H9 (cell line): ENCODE data around the gene NXPH1. TPM values are rescaled to one million over a fixed set of nuclear protein-coding genes. Genes with fewer than 3 reads are reported as not detected.

ENCODE experiments used
- DNase-seq: peaks from one replicate; pipeline ENCODE4 v3.0.0-alpha.2; 2017
- H2AFZ ChIP-seq: one replicate; pipeline ENCODE4 v1.6.1; 2013; ENCODE audit warnings: mild to moderate bottlenecking, low read length, control low read depth, moderate library complexity
- H2AK5ac ChIP-seq: 2 replicates; pipeline ENCODE4 v1.6.1; 2013; ENCODE audit warnings: low read length, control low read depth, mixed read lengths; ENCODE audit not compliant: insufficient read length
- H2BK120ac ChIP-seq: one replicate; pipeline ENCODE4 v1.6.1; 2013; ENCODE audit warnings: low read depth, mild to moderate bottlenecking, low read length, control low read depth, inconsistent platforms; ENCODE audit not compliant: poor library complexity, severe bottlenecking
- H2BK12ac ChIP-seq: 2 replicates; pipeline ENCODE4 v1.6.1; 2013; ENCODE audit warnings: low read length, control low read depth, mixed read lengths, low read depth; ENCODE audit not compliant: insufficient read length
- H2BK15ac ChIP-seq: 2 replicates; pipeline ENCODE4 v1.6.1; 2013; ENCODE audit warnings: low read depth, low read length, control low read depth
- H2BK20ac ChIP-seq: one replicate; pipeline ENCODE4 v1.6.1; 2013; ENCODE audit warnings: low read depth, mild to moderate bottlenecking, low read length, control low read depth, inconsistent platforms; ENCODE audit not compliant: poor library complexity, severe bottlenecking
- H2BK5ac ChIP-seq: 2 replicates; pipeline ENCODE4 v1.6.1; 2013; ENCODE audit warnings: low read length, control low read depth, mixed read lengths; ENCODE audit not compliant: insufficient read length
- H3K14ac ChIP-seq: 2 replicates; pipeline ENCODE4 v1.6.1; 2013; ENCODE audit warnings: low read length, control low read depth; ENCODE audit not compliant: insufficient read depth
- H3K18ac ChIP-seq: 2 replicates; pipeline ENCODE4 v1.6.1; 2013; ENCODE audit warnings: low read depth, mild to moderate bottlenecking, mixed read lengths, low read length, control low read depth; ENCODE audit not compliant: insufficient read length
- H3K23ac ChIP-seq: 2 replicates; pipeline ENCODE4 v1.6.1; 2013; ENCODE audit warnings: low read length, control low read depth, mixed read lengths, low read depth; ENCODE audit not compliant: insufficient read length
- H3K23me2 ChIP-seq: 2 replicates; pipeline ENCODE4 v1.6.1; 2013; ENCODE audit warnings: low read depth, mild to moderate bottlenecking, mixed read lengths, low read length, control low read depth; ENCODE audit not compliant: insufficient read length, poor library complexity, severe bottlenecking
- H3K27ac ChIP-seq: 2 replicates; pipeline ENCODE4 v1.5.1; 2013; ENCODE audit warnings: low read length, control low read depth, mixed read lengths, low read depth; ENCODE audit not compliant: insufficient read length
- H3K27me3 ChIP-seq: 2 replicates; pipeline ENCODE4 v1.6.1; 2013; ENCODE audit warnings: low read length, control low read depth, inconsistent platforms; ENCODE audit not compliant: insufficient read depth
- H3K4ac ChIP-seq: 2 replicates; pipeline ENCODE4 v1.6.1; 2013; ENCODE audit warnings: low read depth, mild to moderate bottlenecking, control low read depth, inconsistent platforms, low read length, moderate library complexity
- H3K4me1 ChIP-seq: 2 replicates; pipeline ENCODE4 v1.6.1; 2013; ENCODE audit warnings: low read length, control low read depth, inconsistent platforms; ENCODE audit not compliant: insufficient read depth
- H3K4me2 ChIP-seq: 2 replicates; pipeline ENCODE4 v1.6.1; 2013; ENCODE audit warnings: low read length, control low read depth, mixed read lengths; ENCODE audit not compliant: insufficient read length, insufficient read depth
- H3K56ac ChIP-seq: 2 replicates; pipeline ENCODE4 v1.6.1; 2013; ENCODE audit warnings: low read depth, mild to moderate bottlenecking, mixed read lengths, low read length, control low read depth; ENCODE audit not compliant: insufficient read length
- H3K79me1 ChIP-seq: 2 replicates; pipeline ENCODE4 v1.6.1; 2013; ENCODE audit warnings: low read depth, mild to moderate bottlenecking, moderate library complexity, low read length, control low read depth, inconsistent platforms; ENCODE audit not compliant: insufficient read depth, poor library complexity, severe bottlenecking
- H3K79me2 ChIP-seq: 2 replicates; pipeline ENCODE4 v1.6.1; 2013; ENCODE audit warnings: low read length, control low read depth, inconsistent platforms; ENCODE audit not compliant: insufficient read depth
- H3K9ac ChIP-seq: 2 replicates; pipeline ENCODE4 v1.6.1; 2013; ENCODE audit warnings: low read length, control low read depth, mixed read lengths; ENCODE audit not compliant: insufficient read length; ENCODE audit errors: extremely low read depth
- H3K9me3 ChIP-seq: one replicate; pipeline ENCODE4 v1.6.1; 2013; ENCODE audit warnings: low read depth, low read length, inconsistent platforms; ENCODE audit not compliant: control insufficient read depth
- H3T11ph ChIP-seq: one replicate; pipeline ENCODE4 v1.6.1; 2013; ENCODE audit warnings: mild to moderate bottlenecking, low read length, control low read depth, inconsistent platforms
- H4K20me1 ChIP-seq: one replicate; pipeline ENCODE4 v1.6.1; 2013; ENCODE audit not compliant: control insufficient read depth, insufficient read length, insufficient read depth
- H4K5ac ChIP-seq: 2 replicates; pipeline ENCODE4 v1.6.1; 2013; ENCODE audit warnings: low read depth, mild to moderate bottlenecking, mixed read lengths, low read length, control low read depth; ENCODE audit not compliant: insufficient read length
- H4K8ac ChIP-seq: replicated peaks from 2 replicates; pipeline ENCODE4 v1.6.1; 2013; ENCODE audit warnings: low read length, control low read depth, mixed read lengths, low read depth; ENCODE audit not compliant: insufficient read length
- H4K91ac ChIP-seq: 2 replicates; pipeline ENCODE4 v1.6.1; 2013; ENCODE audit warnings: low read depth, mild to moderate bottlenecking, moderate library complexity, mixed read lengths, low read length, control low read depth; ENCODE audit not compliant: insufficient read length
- H3K27ac Mint-ChIP-seq, 3 experiments: 2 replicates in 2 of 3; 3 replicates in 1 of 3; pipeline ENCODE4 v1.8.0; 2020 to 2021; ENCODE audit warnings: mixed read lengths in 3 of 3, mild to moderate bottlenecking in 1 of 3, moderate library complexity in 1 of 3
- H3K27me3 Mint-ChIP-seq: 2 replicates; pipeline ENCODE4 v1.8.0; 2021; ENCODE audit warnings: low read depth, mild to moderate bottlenecking, moderate library complexity, mixed read lengths
- H3K36me3 Mint-ChIP-seq, 3 experiments: 2 replicates in 2 of 3; 3 replicates in 1 of 3; pipeline ENCODE4 v1.8.0; 2020 to 2021; ENCODE audit warnings: low read depth in 3 of 3, mixed read lengths in 3 of 3; ENCODE audit not compliant: insufficient read depth in 1 of 3
- H3K4me1 Mint-ChIP-seq, 2 experiments: 2 replicates each; pipeline ENCODE4 v1.8.0; 2020; ENCODE audit warnings: mixed read lengths in 2 of 2
- H3K4me3 Mint-ChIP-seq, 2 experiments: 2 replicates in 1 of 2; 3 replicates in 1 of 2; pipeline ENCODE4 v1.8.0; 2020 to 2021; ENCODE audit warnings: mild to moderate bottlenecking in 2 of 2, mixed read lengths in 2 of 2, moderate library complexity in 1 of 2
- H3K9me3 Mint-ChIP-seq, 2 experiments: 2 replicates in 1 of 2; 3 replicates in 1 of 2; pipeline ENCODE4 v1.8.0; 2020; ENCODE audit warnings: mild to moderate bottlenecking in 2 of 2, mixed read lengths in 2 of 2, moderate library complexity in 1 of 2
- WGBS: extraction: QIAGEN DNeasy Blood & Tissue Kit; methylation state at CpG from one replicate; pipeline ENCODE4 v1.1.7; 2013; ENCODE audit warnings: missing lambda C conversion rate, low lambda C conversion rate, mixed read lengths; ENCODE audit not compliant: insufficient read length; ENCODE audit errors: extremely low coverage; 5-methylcytosine and 5-hydroxymethylcytosine counted together
- total RNA-seq: library from RNA; stranded (reverse); gene quantifications from 2 replicates; pipeline ENCODE4 v1.2.1, GENCODE V29; 2021
- TF ChIP-seq, protein P1 (sequence below): fragments of 200-600 bp; sonication (generic); conservative IDR thresholded peaks from 3 replicates; pipeline ENCODE4 v1.8.0; 2021; ENCODE audit warnings: antibody characterized with exemption, mild to moderate bottlenecking

The NXPH1 gene
- total RNA-seq, 1 experiment from 2014 or later = 0.15 TPM

- Histone ChIP-seq H3K4me1 (peaks cover 6% of the 10 kb centered on the region; the same call in 1 of the 2 replicates), H4K20me1 (no peaks in the 10 kb centered on the region), H2BK20ac (no peak overlapping the region), H2BK5ac (no peak overlapping the region), H3K9me3 (no peaks in the 10 kb centered on the region), H2BK15ac (no peak overlapping the region), H3K18ac (no peak overlapping the region), H3K27ac (no peak overlapping the region), H3T11ph (no peak overlapping the region), H3K4ac (no peak overlapping the region), H3K56ac (no peak overlapping the region), H3K23ac (no peak overlapping the region), H3K27me3 (no peaks in the 10 kb centered on the region), H2AK5ac (no peak overlapping the region), H4K91ac (no peak overlapping the region), H4K8ac (no peak overlapping the region), H4K5ac (no peak overlapping the region), H2BK12ac (no peak overlapping the region), H3K9ac (no peak overlapping the region), H3K79me1 (no peaks in the 10 kb centered on the region), H3K23me2 (no peaks in the 10 kb centered on the region), H2BK120ac (no peak overlapping the region), H3K79me2 (no peaks in the 10 kb centered on the region), H3K14ac (no peak overlapping the region), H2AFZ (no peak overlapping the region), H3K4me2 (no peak overlapping the region)
- Mint-ChIP-seq H3K9me3 (no peaks in the 10 kb centered on the region), H3K36me3 (no peaks in the 10 kb centered on the region), H3K4me1 (peaks cover 23 to 27% of the 10 kb centered on the region in 2 experiments), H3K4me3 (no peak overlapping the region), H3K27me3 (no peaks in the 10 kb centered on the region), H3K27ac (no peak overlapping the region)
- no CpG with 5 or more reads among the region's 3 CpGs for WGBS
- no peak for DNase-seq
- TF ChIP-seq, protein P1, sequence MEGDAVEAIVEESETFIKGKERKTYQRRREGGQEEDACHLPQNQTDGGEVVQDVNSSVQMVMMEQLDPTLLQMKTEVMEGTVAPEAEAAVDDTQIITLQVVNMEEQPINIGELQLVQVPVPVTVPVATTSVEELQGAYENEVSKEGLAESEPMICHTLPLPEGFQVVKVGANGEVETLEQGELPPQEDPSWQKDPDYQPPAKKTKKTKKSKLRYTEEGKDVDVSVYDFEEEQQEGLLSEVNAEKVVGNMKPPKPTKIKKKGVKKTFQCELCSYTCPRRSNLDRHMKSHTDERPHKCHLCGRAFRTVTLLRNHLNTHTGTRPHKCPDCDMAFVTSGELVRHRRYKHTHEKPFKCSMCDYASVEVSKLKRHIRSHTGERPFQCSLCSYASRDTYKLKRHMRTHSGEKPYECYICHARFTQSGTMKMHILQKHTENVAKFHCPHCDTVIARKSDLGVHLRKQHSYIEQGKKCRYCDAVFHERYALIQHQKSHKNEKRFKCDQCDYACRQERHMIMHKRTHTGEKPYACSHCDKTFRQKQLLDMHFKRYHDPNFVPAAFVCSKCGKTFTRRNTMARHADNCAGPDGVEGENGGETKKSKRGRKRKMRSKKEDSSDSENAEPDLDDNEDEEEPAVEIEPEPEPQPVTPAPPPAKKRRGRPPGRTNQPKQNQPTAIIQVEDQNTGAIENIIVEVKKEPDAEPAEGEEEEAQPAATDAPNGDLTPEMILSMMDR = no peak
These were observed 130.9 kb downstream of the NXPH1 start for GRCh38 chr7:8564281-8564680.
